Endometrial microvascular endothelial cells (primary cell): ENCODE data around the gene ZSWIM9. TPM values are rescaled to one million over a fixed set of nuclear protein-coding genes. Genes with fewer than 3 reads are reported as not detected.

Experiments
- in situ Hi-C: cut with HindIII; loops from 2 replicates; pipeline ENCODE4 v1.10.0; 2017; ENCODE audit warnings: low sequenced_read_pairs, low pct_unique_long_range_greater_than_20kb; ENCODE audit errors: inconsistent ontology term
- total RNA-seq: library from RNA; depleted of rRNA; stranded (reverse); fragments of >200 nt; gene quantifications from one replicate; pipeline ENCODE4 v1.2.3, GENCODE V29; 2015; ENCODE audit errors: inconsistent ontology term

ZSWIM9 gene
- total RNA-seq, 1 donor from 2014 or later, result 3.6 TPM

- in situ Hi-C loops, result no loop called here
These were observed 402 bp downstream of the ZSWIM9 start for GRCh38 chr19:48170817-48171347.

- in situ Hi-C loops, result no loop called here
These were observed 1.2 kb downstream of the ZSWIM9 start for GRCh38 chr19:48171710-48172109.

DNA sequence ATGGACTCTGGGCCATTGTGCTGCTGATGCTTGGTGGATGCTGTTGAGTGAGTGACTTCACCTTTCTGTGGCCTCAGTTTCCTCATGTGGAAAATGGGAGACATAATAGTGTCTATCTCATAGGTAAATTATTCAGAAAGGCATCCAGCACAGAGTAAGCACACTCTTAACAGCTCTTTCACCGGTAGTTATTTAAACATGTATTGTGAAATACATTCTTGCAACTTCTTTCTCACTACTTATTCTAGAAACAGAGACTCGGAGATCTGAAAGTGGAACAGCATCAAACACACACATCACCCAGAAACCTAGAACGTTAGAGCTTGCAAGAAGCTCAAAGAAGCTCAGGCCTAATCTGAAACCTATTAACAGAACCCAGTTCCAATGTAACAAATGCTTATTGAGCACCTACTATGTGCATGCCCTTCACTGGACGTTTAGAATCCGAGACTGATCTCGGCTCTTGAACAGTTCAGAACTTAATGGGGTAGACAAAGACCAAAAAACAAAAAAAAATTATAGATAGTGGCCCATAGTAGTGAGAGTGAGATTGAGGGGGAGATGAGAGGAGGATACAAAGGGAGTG, 4.1 kb downstream of the ZSWIM9 start:
- in situ Hi-C loops, result no loop called here

DNA sequence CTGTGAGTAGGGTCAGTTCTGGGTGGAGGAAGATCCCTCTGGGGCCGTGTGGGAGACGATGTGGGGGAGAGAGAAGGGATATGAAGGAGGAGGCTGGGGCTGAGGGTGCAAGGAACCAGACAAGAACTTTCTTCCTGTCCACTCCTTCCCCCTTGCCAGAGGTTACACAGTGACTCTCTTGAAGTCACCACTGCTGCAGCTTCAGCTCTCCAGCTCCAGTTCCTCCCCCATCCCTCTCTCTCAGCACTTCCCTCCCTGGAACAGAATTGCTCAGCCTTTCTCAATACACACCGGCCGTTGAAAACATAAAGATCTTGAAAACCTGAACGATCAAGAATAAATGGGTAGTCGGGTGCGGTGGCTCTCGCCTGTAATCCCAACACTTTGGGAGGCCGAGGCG, 5.1 kb downstream of the ZSWIM9 start:
- in situ Hi-C loops, result no loop called here

DNA sequence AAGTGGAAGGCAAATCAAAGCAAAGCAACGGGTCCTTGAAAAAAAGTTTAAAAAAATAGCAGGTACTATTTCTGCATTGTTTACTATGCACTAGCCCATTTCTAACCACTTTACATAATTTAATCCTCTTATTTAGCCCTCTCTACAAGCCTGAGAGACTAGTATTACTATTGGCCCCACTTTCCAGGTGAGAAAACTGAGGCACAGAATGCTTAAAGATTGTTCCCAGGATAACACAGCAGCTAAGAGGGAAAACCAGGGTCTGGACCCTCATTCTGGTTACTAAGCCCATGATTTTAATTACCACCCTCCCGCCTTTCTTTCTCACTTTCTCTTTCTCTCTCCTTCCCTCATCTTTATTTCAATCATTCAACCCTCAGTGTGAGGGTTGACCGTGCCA, 5.7 kb downstream of the ZSWIM9 start:
- in situ Hi-C loops, result no loop called here

DNA sequence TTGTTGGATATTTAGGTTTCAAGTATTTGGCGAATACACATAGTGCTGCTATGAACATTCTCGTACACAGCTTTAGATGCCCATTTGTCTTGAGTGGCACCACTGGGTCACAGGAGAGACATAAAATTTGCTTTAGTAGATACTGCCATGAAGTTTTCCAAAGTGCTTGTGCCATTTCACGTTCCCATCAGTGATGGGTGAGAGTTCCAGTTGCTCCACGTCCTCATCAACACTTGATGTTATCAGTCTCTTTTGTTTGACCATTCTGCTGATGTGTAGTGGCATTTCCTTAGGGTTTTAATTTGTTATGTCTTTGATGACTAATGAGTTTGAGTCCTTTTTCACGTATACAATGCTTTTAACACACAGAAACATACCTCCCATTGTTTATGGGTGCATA, 11.0 kb downstream of the ZSWIM9 start:
- in situ Hi-C loops, result no loop called here

GRCh38 chr19:48182434-48182833, 12.0 kb downstream of the ZSWIM9 start:
- in situ Hi-C loops, result no loop called here

DNA sequence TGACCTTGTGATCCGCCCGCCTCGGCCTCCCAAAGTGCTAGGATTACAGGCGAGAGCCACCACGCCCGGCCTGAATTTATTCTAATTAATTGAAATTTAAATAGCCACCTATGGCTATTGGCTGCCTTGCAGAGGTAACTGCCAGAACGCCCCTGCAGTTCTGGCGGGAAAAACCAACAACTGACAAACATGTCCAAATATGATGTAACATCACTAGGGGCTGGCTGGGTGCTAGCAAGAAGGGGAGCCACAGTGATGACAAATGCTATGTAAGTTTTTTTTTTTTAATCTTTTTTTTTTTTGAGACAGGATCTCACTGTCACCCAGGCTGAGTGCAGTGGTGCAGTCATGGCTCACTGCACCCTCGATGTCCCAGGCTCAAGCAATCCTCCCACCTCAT, 12.9 kb downstream of the ZSWIM9 start:
- in situ Hi-C loops, result no loop called here

DNA sequence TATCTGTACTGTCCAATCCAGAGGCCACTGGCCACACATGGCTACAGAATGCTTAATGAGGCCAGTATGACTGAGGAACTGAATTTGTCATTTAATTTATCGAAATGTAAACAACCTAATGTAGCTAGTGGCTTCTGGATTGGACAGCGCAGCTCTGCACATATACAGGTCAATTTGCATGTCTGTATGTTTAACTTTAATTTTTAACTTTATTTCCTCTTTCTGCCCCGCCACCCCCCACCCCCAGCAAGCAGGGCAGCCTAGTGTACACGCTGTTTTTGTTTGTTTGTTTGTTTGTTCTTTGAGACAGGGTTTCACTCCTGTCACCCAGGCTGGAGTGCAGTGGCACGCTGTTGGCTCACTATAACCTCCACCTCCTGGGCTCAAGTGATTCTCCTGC, 15.5 kb downstream of the ZSWIM9 start:
- in situ Hi-C loops, result no loop called here

GRCh38 chr19:48186541-48186991, 16.1 kb downstream of the ZSWIM9 start:
- in situ Hi-C loops, result no loop called here

DNA sequence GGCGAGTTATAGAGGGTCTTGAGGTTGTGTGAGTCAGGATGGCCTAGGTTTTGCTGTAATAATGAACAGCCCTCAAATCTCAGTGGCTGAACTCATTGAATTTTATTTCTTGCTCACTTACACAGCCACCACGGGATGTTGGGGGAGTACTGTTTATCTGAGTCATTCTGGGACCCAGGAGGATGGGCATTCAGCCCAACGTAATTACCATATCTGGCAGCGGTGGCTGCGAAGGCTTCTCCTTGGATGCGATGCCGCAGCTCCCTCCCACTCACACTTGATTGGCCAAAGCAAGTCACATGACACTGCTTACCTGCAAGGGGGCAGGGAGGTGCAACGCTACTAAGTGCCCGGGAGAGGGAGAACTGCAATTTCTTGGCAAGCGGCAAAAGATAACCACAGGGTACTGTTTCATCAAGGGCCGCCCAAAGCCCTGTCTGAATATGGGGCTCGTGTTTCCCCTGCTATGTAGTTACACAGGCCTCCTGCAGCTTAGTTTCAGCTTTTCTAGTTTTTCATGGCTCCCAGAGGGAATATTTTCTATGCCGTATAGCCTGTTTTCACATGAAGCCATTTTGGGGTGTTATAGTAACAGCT, 19.9 kb downstream of the ZSWIM9 start:
- in situ Hi-C loops, result no loop called here

GRCh38 chr19:48190885-48191284, 20.4 kb downstream of the ZSWIM9 start:
- in situ Hi-C loops, result no loop called here

DNA sequence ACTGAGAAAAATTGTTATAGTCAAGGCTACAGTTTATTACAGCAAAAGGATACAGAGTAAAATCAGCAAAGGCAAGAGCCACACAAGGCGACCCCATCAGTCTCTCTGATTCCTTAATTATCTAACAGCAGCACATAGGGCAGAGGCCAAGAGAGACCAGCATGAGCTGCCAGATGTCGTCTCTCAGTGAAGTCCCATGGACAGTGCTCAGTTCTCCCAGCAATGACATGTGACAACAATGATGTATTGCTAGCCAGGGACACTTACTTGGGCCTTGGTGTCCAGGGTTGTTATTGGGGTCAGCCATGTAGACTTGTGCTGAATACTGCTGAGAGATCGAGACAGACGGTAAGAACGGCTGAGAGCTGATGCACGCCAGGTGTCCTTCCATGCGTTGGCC, 22.3 kb downstream of the ZSWIM9 start:
- in situ Hi-C loops, result no loop called here

GRCh38 chr19:48194041-48194843, 23.8 kb downstream of the ZSWIM9 start:
- in situ Hi-C loops, result no loop called here

GRCh38 chr19:48194844-48195830, 24.7 kb downstream of the ZSWIM9 start:
- in situ Hi-C loops, result no loop called here

DNA sequence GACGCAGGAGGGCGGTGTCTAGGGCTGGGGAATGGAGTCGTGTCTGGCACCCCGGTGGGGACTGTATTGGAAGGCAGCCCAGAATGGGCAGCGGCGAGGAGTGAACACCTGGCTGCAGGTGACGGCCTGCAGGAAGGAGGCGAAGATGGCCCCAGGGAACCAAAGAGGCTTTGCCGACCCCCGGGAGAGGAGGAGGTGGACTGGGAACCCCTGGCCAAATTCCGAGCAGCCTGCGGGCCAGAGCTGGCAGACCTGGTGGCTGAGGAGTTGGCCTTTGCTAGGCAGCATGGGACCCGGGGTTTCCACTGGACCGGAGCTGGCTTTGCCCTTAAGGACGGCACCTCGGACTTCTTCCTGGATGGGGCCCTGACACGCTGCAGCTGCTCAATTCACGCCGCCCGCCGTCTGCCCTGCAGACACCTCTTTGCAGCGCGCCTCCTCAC, 25.9 kb downstream of the ZSWIM9 start:
- in situ Hi-C loops, result no loop called here

- in situ Hi-C loops, result no loop called here
These were observed 26.6 kb downstream of the ZSWIM9 start for GRCh38 chr19:48196933-48197665.

- in situ Hi-C loops, result no loop called here
These were observed 32.8 kb downstream of the ZSWIM9 start for GRCh38 chr19:48203222-48203793.
